ENCODE results near the gene PRPF39. TPM values are rescaled to one million over a fixed set of nuclear protein-coding genes. Genes with fewer than 3 reads are reported as not detected.
A peak's percentile ranks its signal among the peaks of the same experiment; 100 is the strongest.

Gene PRPF39
- total RNA-seq, 1 experiment from 2014 or later = 32.3 TPM

- Mint-ChIP-seq H3K27ac (peak within 1 kb of the TSS; percentile 95), H3K27me3 (ENCODE audit: low read depth) (no peaks in the 10 kb centered on the region), H3K4me1 (peaks cover 18% of the 10 kb centered on the region), H3K36me3 (peaks cover 3% of the 10 kb centered on the region), H3K9me3 (no peaks in the 10 kb centered on the region), H3K4me3 (peak within 1 kb of the TSS; percentile 99)
- ChIA-PET CTCF (interaction anchor here (0.6 to 0.8 kb wide), 3 partner anchors 117 to 222 kb away, joined by 3 to 4 read pairs (median 3); partner anchors contain the start of gene MIS18BP1), POLR2A (interaction anchor here (0.5 to 0.7 kb wide), 2 partner anchors 115 to 174 kb away, joined by 3 read pairs; partner anchors contain the start of genes KLHL28 and TOGARAM1)
- TF ChIP-seq SP1 (CRISPR knock-in tag; conservative IDR thresholded peaks at IDR 0.05) = peak; percentile 26; the same call in 1 of the 2 replicates
- TF ChIP-seq ZNF423 (CRISPR knock-in tag; IDR thresholded peaks at IDR 0.05) = no peak
- TF ChIP-seq PREB (CRISPR knock-in tag; IDR thresholded peaks at IDR 0.05; ENCODE audit: borderline replicate concordance) = peak; percentile 41; the same call in 1 of the 2 replicates
- TF ChIP-seq CTCF (IDR thresholded peaks at IDR 0.05) = no peak
- peak; percentile 83 for TF ChIP-seq GABPB1 (CRISPR knock-in tag; IDR thresholded peaks at IDR 0.05)
- TF ChIP-seq ZNF532 (CRISPR knock-in tag; IDR thresholded peaks at IDR 0.05; ENCODE audit: borderline replicate concordance) = no peak
- TF ChIP-seq NFYB (CRISPR knock-in tag; conservative IDR thresholded peaks at IDR 0.05; ENCODE audit: low read depth) = peak; percentile 82
- TF ChIP-seq KAT7 (CRISPR knock-in tag; IDR thresholded peaks at IDR 0.05; ENCODE audit: borderline replicate concordance) = no peak
- no peak for TF ChIP-seq ZNF121 (CRISPR knock-in tag; IDR thresholded peaks at IDR 0.05)
- TF ChIP-seq ZBTB43 (CRISPR knock-in tag; IDR thresholded peaks at IDR 0.05) = no peak
- TF ChIP-seq ZBTB21 (CRISPR knock-in tag; IDR thresholded peaks at IDR 0.05; ENCODE audit: borderline replicate concordance) = no peak
- no peak for TF ChIP-seq NR2C2 (CRISPR knock-in tag; IDR thresholded peaks at IDR 0.05)
- TF ChIP-seq FOXP4 (CRISPR knock-in tag; IDR thresholded peaks at IDR 0.05) = 0 out of 2 replicates have a peak, but pooled peaks have one; percentile 45
- TF ChIP-seq MAX (CRISPR knock-in tag; IDR thresholded peaks at IDR 0.05) = 0 out of 2 replicates have a peak, but pooled peaks have one; percentile 24
- TF ChIP-seq JAZF1 (CRISPR knock-in tag; IDR thresholded peaks at IDR 0.05) = no peak
- 0 out of 2 replicates have a peak, but pooled peaks have one; percentile 44 for TF ChIP-seq ESRRA (CRISPR knock-in tag; IDR thresholded peaks at IDR 0.05; ENCODE audit: borderline replicate concordance)
- TF ChIP-seq AR (CRISPR knock-in tag; IDR thresholded peaks at IDR 0.05) = no peak
- no peak for TF ChIP-seq OVOL2 (CRISPR knock-in tag; IDR thresholded peaks at IDR 0.05; ENCODE audit: borderline replicate concordance)
- no peak for TF ChIP-seq ZNF416 (CRISPR knock-in tag; IDR thresholded peaks at IDR 0.05)
- peak; percentile 87 for DNase-seq (ENCODE audit: low spot score)
- ATAC-seq = peak; percentile 69
These were observed 51.9 kb downstream of the PRPF39 start, which contains the start of gene FANCM for GRCh38 chr14:45135659-45136395. Gene FANCM, plus strand, starts transcription at chr14:45135930. Its CDS starts 102 bp downstream, at chr14:45136032.
